Tibial nerve (tissue), 4 donors: ENCODE data around the gene TDRD9.

Source experiments
- EP300 ChIP-seq, 2 donors: sonication (generic); formaldehyde crosslinking; IDR thresholded peaks; one replicate each; pipeline ENCODE4 v1.6.1; 2017; ENCODE audit warnings: antibody characterized with exemption in 2 of 2, mild to moderate bottlenecking in 1 of 2
- POLR2A ChIP-seq, 2 donors: fragments of 450-650 bp; IDR thresholded peaks; one replicate each; pipeline ENCODE4 v1.6.1; 2017; ENCODE audit warnings: antibody characterized with exemption in 2 of 2, mild to moderate bottlenecking in 2 of 2, moderate library complexity in 2 of 2
- TF ChIP-seq, protein P1 (sequence below), 5 experiments: fragments of 200-600 bp in 3 of 5; fragments of 450-650 bp in 2 of 5; sonication (generic) in 3 of 5; IDR thresholded peaks; one replicate each; pipeline ENCODE4 v1.5.1; 2016 to 2019; ENCODE audit warnings: antibody characterized with exemption in 5 of 5, mild to moderate bottlenecking in 3 of 5, moderate library complexity in 2 of 5

DNA sequence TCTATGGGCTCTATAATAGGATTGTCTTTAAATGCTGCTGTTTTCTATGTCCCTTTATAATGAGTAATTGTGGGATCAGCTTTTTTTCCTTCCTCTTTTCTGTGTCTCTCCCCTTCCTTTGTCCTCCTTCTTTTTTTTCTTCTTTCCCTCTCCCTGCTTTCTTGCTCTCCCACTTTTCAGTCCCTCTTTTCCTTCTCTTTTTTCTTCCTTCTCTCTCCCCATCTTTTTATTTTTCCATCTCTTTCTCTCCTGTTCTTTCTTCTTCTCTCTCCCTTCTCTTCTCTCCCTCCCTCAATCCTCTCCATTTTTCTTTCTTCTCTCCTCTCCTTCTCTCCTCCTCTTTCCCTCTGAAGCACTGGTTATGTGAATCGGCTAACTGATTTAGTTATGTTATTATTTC, 76.6 kb downstream of the TDRD9 start:
- TF ChIP-seq, protein P1, sequence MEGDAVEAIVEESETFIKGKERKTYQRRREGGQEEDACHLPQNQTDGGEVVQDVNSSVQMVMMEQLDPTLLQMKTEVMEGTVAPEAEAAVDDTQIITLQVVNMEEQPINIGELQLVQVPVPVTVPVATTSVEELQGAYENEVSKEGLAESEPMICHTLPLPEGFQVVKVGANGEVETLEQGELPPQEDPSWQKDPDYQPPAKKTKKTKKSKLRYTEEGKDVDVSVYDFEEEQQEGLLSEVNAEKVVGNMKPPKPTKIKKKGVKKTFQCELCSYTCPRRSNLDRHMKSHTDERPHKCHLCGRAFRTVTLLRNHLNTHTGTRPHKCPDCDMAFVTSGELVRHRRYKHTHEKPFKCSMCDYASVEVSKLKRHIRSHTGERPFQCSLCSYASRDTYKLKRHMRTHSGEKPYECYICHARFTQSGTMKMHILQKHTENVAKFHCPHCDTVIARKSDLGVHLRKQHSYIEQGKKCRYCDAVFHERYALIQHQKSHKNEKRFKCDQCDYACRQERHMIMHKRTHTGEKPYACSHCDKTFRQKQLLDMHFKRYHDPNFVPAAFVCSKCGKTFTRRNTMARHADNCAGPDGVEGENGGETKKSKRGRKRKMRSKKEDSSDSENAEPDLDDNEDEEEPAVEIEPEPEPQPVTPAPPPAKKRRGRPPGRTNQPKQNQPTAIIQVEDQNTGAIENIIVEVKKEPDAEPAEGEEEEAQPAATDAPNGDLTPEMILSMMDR (IDR thresholded peaks at IDR 0.05) = no peak
- TF ChIP-seq POLR2A (IDR thresholded peaks at IDR 0.05) = no peak
- no peak for TF ChIP-seq EP300 (IDR thresholded peaks at IDR 0.05)
